NCI-H2196 treated with DMSO at 0.1 percent for 48 hours (cell line): ENCODE data around the gene FRAS1.
A peak's percentile ranks its signal among the peaks of the same experiment; 100 is the strongest.
"Not testable (repeated sequence)": the region's sequence is repeated elsewhere in the genome, so short reads cannot be mapped to it uniquely, and the experiment has no call there.

Source experiments
- DNase-seq: peaks from one replicate; lab custom pipeline; 2025; ENCODE audit not compliant: unreplicated experiment; lab: John Stamatoyannopoulos, UW

Gene FRAS1

DNA sequence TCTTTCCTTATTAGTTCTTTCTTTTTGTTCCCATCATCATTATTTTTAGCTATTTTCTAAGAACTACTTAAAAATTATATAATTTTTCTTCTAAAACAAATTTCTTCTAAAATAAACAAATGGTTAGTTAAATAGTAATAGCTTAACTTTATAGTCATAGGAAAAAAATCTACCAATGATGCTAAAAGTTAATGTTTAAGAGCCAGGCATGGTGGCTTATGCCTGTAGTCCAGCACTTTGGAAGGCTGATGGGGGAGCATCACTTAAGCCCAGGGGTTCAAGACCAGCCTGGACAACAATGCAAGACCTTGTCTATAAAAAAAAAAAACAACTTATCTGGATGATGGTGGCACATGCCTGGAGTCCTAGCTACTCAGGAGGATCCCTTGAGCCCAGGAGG, 367.3 kb downstream of the FRAS1 start:
- no peak for DNase-seq

DNA sequence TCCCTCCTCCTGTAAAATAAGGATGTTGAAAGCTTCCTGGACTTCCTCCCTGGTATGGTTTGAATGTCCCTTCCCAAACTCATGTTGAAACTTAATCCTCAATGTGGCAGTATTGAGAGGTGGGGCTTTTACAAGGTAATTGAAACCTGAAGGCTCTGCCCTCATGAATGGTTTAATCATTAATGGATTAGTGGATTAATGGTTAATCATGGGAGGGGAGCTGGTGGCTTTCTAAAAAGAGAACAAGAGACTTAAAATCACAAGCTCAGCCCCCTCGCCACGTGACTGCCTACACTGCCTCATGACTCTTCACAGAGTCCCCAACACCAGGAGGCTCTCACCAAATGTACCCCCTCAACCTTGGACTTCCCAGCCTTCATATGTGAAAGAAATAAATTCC, 369.8 kb downstream of the FRAS1 start:
- DNase-seq, result no peak

DNA sequence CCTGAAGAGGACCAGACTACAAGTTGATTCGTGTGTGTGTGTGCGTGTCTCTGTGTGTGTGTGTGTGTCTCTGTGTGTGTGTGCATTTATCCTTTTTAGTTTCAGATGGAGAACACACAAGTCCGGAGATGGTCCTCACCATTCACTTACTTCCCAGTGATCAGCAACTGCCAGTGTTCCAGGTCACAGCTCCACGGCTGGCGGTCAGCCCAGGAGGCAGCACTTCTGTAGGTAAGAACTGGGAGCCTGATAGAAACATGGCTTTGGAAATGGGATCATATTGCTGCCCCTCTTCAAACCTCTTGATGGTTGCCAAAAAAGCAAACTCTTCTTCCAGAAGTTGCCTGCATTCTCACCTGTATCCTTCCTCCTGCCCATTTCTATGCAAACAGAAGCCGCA, 371.9 kb downstream of the FRAS1 start:
- DNase-seq, result peak; percentile 1

DNA sequence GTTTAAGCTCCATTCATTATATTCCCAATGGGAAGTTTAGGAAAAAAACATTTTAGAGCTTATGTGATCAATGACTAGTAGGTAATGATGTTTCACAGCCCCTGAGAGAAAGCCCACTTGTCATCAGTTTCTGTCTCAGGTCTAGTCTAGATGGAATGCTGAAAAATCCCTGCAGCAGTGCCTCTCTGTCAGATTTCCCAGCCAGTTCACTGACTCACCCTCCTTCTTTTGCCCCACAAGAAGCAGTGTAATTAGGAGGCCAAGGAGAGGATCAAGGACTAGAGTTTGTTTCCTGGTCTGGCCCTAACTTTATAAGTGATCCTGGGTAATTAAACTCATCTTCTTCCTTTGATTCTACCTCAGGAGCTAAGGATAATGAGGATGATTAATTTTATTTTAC, 375.8 kb downstream of the FRAS1 start:
- DNase-seq, result no peak

DNA sequence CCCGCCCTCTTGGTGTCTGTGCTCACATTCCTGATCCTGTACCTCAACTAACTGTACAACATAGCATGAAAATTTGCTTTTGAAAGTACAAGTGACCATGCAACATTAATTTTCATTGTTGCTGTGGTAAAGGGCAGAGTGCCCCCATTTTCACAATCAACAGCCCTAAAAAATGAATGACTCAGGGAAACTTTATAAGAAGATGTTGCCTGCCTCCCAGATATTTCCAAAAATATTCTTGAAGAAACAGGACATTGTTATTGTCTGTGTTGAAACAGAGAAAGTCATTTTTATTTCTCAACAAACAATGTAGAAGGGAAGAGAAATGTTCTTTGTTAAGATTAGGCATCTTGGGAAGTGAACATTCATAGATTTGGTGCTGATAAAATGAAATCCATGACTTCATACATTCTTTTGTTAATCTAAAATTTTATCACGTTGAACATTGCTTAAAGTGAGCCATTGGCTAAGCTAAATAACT, 380.5 kb downstream of the FRAS1 start:
- no peak for DNase-seq

DNA sequence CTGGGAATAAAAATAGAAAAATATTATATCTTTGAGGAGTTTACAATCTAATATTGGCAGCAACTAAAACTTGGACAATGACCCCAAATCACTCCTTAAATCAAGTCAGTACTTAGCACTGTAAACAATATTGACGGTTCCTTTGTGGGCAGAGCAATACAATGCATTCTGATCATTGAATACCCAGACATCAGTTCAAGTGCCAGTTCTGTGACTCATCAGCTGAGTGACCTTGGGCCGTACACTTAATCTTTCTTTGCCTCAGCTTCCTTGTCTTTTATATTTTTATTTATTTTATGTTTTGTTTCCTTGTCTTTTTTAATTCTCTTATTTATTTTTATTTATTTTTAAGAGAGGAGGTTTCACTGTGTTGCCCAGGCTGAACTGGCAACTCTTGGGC, 382.2 kb downstream of the FRAS1 start:
- DNase-seq, result no peak

DNA sequence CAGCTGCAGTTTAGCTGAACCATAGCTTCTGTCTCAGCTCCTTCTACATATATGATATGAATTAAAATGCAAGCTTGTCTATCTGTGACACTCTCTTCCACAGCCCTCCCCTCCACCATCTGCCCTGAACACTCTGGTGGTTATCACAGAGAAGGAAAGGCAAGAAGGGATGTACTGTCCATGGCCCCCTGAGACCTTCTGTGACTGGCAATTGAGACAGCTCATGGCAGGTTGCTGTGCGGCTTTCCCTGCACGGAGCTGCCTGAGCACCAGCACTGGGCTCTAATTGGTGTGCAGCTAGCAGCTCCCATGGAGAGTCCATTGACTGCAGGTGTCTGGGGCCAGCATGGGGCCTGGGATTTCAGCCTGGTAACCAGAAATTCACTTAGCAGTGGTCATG, 384.6 kb downstream of the FRAS1 start:
- DNase-seq, result no peak

DNA sequence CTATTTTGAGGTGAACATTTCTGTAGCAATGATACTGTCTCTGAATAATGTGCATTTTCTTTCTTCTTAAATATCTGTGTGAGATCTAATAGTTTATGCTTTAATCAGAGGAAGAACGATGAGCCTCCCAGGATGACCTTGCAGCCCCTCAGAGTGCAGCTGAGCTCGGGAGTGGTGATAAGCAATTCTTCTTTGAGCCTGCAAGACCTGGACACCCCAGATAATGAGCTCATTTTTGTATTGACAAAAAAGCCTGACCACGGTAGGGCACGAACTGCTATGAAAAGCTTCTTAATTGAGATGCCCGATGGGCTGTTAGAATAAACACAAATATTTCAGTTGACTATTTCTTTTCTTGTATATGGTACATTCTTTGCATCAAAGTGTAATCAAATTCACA, 389.5 kb downstream of the FRAS1 start:
- no peak for DNase-seq

DNA sequence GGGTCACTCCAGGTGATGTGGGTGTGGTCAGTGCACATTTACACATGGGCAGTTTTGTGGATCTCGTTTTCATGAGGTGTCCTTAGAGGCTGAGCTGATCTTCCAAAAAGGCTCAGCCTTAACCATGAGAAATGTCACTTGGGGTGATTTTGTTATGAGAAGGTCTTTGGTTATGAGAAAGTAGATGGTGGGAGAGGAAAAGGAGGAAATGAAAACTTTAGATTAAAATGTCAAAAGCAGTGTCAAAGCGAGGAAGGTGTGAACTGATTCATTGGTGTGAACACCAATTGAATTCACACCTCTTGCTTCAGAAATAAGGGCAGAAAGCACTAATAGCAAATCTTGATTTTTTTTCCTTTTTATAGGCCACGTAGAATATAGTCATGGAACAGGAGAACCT, 394.3 kb downstream of the FRAS1 start:
- DNase-seq, result no peak

DNA sequence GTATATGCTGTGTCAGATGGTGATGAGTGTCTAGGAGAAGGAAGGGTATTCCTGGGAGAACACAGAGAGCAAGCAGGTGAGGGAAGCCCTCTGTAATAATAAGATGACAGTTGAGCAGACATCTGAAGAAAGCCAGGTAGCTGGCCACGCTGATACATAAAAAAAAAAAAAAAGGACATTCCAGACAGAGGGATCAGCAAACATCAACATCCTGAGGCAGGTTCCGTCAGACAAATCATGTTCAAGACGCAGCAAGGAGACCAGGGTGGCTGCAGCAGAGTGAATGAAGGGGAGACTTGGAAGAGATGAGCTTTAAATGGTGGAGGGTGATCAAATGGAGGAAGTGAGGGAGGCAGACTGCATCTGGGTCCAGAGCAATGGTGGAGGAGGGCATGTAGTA, 396.9 kb downstream of the FRAS1 start:
- DNase-seq, result no peak

DNA sequence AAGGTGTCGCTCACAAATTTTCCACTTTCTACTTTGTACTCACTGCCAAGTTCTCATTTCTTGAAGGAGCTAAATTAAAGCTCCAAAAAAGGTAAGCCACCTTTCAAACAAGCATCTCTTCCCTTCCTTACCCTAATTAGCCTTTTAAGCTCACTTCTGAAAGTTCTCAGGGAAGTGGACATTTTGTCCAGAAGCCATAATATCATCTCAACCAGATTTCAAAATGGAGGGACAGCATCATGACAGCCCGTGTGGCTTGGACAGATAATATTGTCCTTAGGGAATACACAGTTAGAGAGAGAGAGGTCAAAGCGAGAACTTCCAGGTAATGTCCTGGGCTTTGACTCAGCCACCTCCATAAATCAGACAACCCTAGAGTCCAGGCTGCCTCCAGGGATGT, 400.6 kb downstream of the FRAS1 start:
- no peak for DNase-seq

DNA sequence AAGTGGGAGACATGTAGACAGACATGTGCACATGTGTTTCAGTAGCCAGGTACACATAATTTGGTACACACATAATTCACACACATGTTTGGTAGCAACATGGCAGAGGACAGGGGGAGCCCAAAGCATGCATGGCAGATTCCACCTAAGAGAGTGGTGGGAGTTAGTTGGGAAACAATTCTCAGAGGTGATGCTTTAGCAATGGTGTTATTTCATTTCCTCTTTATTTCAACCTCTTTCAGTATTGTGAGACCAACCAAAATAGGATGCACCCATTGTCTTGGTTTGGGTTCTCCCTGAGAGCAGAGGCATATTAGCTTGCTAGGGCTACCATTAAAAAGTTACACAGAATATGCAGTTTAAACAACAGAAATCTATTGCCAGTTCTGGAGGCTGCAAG, 402.2 kb downstream of the FRAS1 start:
- DNase-seq, result no peak

DNA sequence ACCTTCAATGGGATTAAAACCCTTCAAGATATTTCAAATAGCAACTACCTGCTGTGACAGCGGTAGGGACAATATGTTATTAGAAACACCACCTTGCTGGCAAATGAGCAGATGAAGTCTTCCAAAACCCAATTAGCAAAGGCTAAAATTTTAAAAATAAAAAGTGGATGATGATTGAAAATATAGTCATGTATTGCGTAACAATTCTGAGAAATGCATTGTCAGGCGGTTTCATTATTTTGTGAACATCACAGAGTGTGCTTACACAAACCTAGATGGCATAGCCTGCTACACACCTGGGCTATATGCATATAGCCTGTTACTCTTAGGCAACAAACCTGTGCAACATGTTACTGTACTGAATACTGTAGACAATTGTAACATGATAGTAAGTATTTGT, 403.2 kb downstream of the FRAS1 start:
- DNase-seq, result no peak

DNA sequence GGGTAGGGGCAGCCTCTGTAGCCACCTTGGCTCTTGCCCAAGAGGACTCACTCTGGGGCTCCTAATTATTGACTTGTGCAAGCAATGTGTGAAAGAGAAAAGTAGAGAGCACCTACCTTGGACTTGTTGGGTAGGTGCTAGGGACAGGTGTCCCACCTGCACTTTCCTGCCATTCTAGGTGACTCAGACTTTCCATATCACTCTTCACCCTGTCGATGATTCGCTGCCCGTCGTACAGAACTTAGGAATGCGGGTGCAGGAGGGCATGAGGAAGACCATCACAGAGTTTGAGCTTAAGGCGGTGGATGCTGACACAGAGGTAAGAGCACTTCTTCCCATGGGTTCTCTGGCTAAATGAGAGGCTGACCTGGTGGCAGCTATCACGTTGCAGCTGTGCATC, 407.1 kb downstream of the FRAS1 start:
- no peak for DNase-seq

DNA sequence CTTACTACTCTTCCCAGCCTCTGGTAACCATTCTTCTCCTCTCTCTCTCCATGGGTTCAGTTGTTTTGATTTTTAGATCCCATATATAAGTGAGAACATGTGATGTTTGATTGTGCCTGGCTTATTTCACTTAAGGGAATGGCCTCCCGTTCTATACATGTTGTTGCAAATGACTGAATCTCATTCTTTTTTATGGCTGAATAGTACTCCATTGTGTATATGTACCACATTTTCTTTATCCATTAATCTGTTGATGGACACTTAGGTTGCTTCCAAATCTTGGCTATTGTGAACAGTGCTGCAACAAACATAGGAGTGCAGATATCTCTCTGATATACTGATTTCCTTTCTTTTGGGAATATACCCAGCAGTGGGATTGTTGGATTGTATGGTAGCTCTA, 410.1 kb downstream of the FRAS1 start:
- not testable (repeated sequence) for DNase-seq

DNA sequence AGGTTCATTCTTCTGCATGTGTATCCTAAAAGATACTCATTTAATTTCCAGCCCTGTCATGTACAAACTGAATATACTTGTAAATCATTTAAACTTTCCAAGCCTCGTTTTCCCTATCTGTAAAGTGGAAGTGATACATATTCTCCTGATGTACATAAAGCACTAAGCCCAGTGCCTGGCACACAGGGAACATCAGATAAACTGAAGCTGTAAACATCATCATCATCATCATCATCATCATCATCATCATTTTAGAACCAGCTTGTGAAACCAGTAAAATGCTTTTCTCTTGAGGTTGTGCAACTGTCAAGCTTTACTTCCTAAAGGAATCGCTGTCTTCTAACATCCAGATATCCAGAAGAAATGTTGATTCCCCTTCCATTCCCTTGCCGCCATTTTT, 411.1 kb downstream of the FRAS1 start:
- no peak for DNase-seq

DNA sequence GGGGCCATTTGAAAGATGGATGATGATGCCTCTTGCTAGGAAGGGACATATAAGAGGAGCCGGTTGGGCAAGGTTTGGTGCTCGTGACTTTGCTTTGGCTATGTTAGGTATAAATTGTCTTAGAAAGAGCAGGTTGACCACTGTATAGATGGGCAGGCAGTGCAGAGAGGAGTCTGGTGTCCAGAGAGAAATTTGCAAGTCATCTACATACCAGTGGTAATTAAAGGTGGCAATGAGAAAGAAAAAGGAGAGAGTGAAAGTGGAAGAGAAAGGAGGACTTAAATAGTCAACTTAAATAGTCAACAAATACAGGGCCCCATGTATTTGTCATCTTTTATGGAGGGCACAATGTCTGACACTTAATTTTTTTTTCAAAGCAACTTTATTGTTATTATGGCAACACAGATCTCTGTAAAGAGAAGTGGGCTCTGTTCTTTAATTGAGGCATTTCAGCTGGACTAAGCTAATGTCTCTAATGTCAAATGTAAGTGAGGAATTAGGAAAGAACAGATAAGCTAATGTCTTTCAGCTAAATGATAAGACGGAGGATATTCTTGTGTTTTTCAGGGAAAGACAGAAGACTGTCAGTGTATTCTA, 419.1 kb downstream of the FRAS1 start:
- no peak for DNase-seq

DNA sequence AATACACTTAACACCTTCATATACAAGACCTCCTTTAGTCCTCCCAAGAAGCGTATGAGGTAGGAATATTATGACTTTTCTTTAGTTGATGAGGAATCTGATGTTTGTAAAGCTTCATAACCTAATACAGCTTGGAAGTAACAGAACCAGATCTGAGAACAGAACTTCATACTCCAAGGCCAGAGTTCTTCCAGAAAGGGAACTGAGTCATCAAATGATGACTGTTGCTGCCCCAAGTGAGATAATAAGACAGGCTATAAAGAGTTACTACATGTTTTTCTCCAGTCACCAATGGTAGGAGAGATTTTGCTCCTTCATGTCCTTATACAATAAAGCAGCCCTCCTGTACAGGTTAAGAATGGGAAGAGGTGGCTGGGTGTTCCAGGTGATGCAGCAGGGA, 420.2 kb downstream of the FRAS1 start:
- DNase-seq, result no peak

DNA sequence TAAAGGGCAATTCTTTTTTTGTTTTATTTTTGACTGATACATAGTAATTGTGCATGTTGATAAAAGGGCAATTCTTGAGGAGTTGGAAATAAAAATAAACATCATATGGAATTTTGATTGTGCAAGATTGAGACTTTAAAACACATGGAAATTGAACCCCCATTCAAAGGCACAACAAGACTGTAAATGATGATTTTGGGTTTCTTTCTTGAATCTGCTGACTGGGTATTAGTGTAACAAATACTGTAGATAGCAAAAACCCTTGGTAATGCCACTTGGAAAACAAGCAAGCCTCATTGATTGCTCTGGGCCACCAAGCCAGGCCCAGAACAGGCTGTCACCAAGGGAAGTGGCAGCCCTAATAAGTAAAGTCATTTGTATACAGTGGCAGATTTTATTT, 421.4 kb downstream of the FRAS1 start:
- DNase-seq, result no peak

DNA sequence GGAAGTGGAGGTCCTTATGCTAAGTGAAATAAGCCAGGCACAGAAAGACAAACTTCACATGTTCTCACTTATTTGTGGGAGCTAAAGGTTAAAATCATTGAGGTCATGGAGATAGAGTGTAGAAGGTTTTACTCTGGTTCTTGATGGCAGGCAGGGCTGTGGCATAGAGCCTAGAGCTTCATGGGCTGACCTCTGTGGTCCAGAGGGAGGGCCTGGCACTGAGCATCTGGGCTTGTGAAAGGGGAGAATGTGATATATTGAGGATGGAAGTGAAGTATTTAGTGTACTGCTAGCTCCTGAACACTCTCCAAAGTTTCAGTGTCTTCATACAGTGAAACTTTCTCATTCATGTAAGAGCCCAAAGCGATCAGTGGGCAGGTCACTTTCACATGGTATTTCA, 423.2 kb downstream of the FRAS1 start:
- DNase-seq, result no peak

DNA sequence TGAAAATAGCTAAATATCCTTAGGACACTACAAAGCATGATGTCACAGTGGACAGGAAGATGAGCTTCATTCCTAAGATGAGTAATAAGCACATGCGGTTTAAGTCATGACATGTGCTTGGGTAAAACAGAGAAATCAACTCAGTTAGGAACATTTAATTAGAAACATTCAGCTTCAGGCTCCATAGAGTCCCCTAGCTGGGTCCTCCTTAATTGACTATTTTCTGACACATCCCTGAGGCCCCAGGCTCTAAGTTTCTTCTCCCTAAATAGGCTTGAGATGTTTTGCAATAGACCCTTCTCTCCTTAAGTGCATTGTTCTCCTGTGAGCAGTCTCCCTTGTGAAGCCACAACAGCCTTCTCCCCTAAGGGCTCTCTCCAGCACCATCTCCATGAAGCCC, 424.1 kb downstream of the FRAS1 start:
- no peak for DNase-seq

DNA sequence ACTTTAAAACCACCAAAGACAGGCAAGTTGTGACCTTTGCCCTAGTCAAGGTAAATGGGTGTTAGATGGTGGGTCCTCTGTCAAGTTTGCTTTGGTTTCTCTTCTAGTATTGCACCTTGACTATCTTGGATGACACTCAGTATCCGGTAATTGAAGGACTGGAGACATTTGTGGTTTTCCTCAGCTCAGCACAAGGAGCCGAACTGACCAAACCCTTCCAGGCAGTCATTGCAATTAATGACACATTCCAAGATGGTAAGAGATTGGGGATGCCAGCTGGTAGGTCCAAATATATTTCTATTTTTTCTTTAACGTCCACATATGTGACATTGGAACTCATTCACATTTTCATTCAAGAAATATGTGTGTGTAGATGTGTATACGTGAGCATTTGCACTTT, 425.2 kb downstream of the FRAS1 start:
- DNase-seq, result no peak

DNA sequence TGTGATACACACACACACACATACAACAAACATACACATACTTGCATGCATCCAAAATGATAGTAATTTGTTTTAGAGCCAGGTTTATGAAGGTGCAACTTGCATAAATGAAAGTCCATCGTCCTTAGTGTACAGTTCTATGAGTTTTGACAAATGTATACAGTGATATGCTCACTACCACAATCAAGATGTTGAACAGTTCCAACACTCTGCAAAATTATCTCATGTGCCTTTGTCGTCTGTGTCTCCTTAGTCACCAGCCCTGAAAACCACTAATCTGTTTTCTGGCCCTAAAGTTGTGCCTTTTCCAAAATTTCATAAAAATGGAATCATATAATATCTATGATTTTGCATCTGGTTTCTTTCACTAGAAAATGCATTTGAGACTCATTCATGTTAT, 426.7 kb downstream of the FRAS1 start:
- no peak for DNase-seq

DNA sequence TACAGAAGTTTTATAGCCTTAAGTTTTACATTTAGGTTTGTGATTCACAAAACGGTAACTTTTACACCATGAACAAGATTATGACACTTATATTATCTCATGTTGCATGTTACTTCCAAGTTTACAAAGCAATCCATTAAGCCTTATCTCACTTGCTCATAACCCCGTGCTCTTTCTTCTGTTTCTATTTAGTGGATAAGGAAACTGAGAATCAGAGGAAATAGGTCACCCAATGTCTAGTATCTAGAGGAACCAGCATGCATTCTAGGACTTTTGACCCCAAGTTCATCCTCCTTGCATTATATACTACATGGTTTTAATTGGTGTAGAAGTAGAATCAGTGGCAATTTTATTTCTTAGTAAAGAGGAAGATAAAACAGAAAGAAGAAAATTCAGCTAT, 427.5 kb downstream of the FRAS1 start:
- no peak for DNase-seq
